Measurements from ENCODE around the gene AKAP13. TPM values are rescaled to one million over a fixed set of nuclear protein-coding genes. Genes with fewer than 3 reads are reported as not detected.

AKAP13 gene
- total RNA-seq, 1 experiment from 2014 or later, result 47.3 TPM

- Histone ChIP-seq H3K14ac (ENCODE audit: insufficient read depth, low read length) (no peak overlapping the region), H3K23me2 (ENCODE audit: insufficient read length, low read depth, low read length, poor library complexity, severe bottlenecking) (no peaks in the 10 kb centered on the region), H2BK5ac (ENCODE audit: insufficient read length, low read length) (no peak overlapping the region), H4K20me1 (ENCODE audit: control insufficient read depth, insufficient read depth, insufficient read length) (no peaks in the 10 kb centered on the region), H4K5ac (ENCODE audit: insufficient read length, low read depth, low read length) (no peak overlapping the region), H3K27ac (ENCODE audit: insufficient read length, low read depth, low read length) (no peak overlapping the region), H2BK20ac (ENCODE audit: low read depth, low read length, poor library complexity, severe bottlenecking) (no peak overlapping the region), H3K23ac (ENCODE audit: insufficient read length, low read depth, low read length) (no peak overlapping the region), H3K4me1 (ENCODE audit: insufficient read depth, low read length) (no peaks in the 10 kb centered on the region; the same call in 1 of the 2 replicates), H2BK120ac (ENCODE audit: low read depth, low read length, poor library complexity, severe bottlenecking) (no peak overlapping the region), H3K9ac (ENCODE audit: extremely low read depth, insufficient read length, low read length) (no peak overlapping the region), H4K91ac (ENCODE audit: insufficient read length, low read depth, low read length) (no peak overlapping the region), H3K4me2 (ENCODE audit: insufficient read depth, insufficient read length, low read length) (no peak overlapping the region), H3K27me3 (ENCODE audit: insufficient read depth, low read length) (no peaks in the 10 kb centered on the region), H4K8ac (replicated peaks; ENCODE audit: insufficient read length, low read depth, low read length) (no peak overlapping the region), H3K9me3 (ENCODE audit: control insufficient read depth, low read depth, low read length) (no peaks in the 10 kb centered on the region), H2AK5ac (ENCODE audit: insufficient read length, low read length) (no peak overlapping the region), H3K79me2 (ENCODE audit: insufficient read depth, low read length) (peaks cover 4% of the 10 kb centered on the region; the same call in 1 of the 2 replicates), H3K79me1 (ENCODE audit: insufficient read depth, low read depth, low read length, poor library complexity, severe bottlenecking) (no peaks in the 10 kb centered on the region), H3K56ac (ENCODE audit: insufficient read length, low read depth, low read length) (no peak overlapping the region), H3K18ac (ENCODE audit: insufficient read length, low read depth, low read length) (no peak overlapping the region), H2BK15ac (ENCODE audit: low read depth, low read length) (no peak overlapping the region), H3T11ph (ENCODE audit: low read length) (no peak overlapping the region), H3K4ac (ENCODE audit: low read depth, low read length) (no peak overlapping the region), H2BK12ac (ENCODE audit: insufficient read length, low read depth, low read length) (no peak overlapping the region), H2AFZ (ENCODE audit: low read length) (no peak overlapping the region)
- no peak for DNase-seq
- TF ChIP-seq CTCF (conservative IDR thresholded peaks at IDR 0.05), result no peak
- no CpG with 5 or more reads among the region's 5 CpGs for WGBS (ENCODE audit: extremely low coverage, insufficient read length, low lambda C conversion rate)
- H3K4me1 Mint-ChIP-seq, result peaks cover 31 to 32% of the 10 kb centered on the region in 2 experiments
- H3K27ac Mint-ChIP-seq, result no peak overlapping the region; a peak in 1 of 7 replicates
- H3K9me3 Mint-ChIP-seq, result no peaks in the 10 kb centered on the region
- no peak overlapping the region for H3K4me3 Mint-ChIP-seq
- no peaks in the 10 kb centered on the region for H3K36me3 Mint-ChIP-seq (ENCODE audit: insufficient read depth in 1 of 3, low read depth in 3 of 3)
- H3K27me3 Mint-ChIP-seq (ENCODE audit: low read depth), result no peaks in the 10 kb centered on the region
Observed at GRCh38 chr15:85399627-85400026, 19.2 kb downstream of the AKAP13 start.
